Natural killer cell (primary cell): ENCODE measurements around the gene HOXA10. TPM values are rescaled to one million over a fixed set of nuclear protein-coding genes. Genes with fewer than 3 reads are reported as not detected.

Experiments
- ATAC-seq, 3 donors: fragments of 150-1000 bp in 2 of 3; fragments of 200-7000 bp in 1 of 3; cut with Tn5 transposase; 1 replicate in 1 of 3; 2 replicates in 2 of 3; pipeline ENCODE4 v1.10.0; 2021; ENCODE audit warnings: mild to moderate bottlenecking in 2 of 3, moderate library complexity in 2 of 3
- DNase-seq, 2 donors: peaks; one replicate each; pipeline versions ENCODE4 v3.0.0 to v3.0.0-alpha.2; 2013 to 2021; ENCODE audit warnings: mixed read lengths in 1 of 2
- H3K27ac ChIP-seq: one replicate; pipeline ENCODE4 v1.5.1; 2013; ENCODE audit warnings: mild to moderate bottlenecking, low read length
- H3K27me3 ChIP-seq: one replicate; pipeline ENCODE4 v1.6.1; 2013; ENCODE audit warnings: low read length; ENCODE audit not compliant: control insufficient read depth, insufficient read depth
- H3K36me3 ChIP-seq: one replicate; pipeline ENCODE4 v1.6.1; 2013; ENCODE audit warnings: low read length; ENCODE audit not compliant: control insufficient read depth, insufficient read depth
- H3K4me1 ChIP-seq: one replicate; pipeline ENCODE4 v1.6.1; 2013; ENCODE audit warnings: low read length; ENCODE audit not compliant: control insufficient read depth, insufficient read depth
- H3K4me3 ChIP-seq: one replicate; pipeline ENCODE4 v1.5.1; 2013; ENCODE audit warnings: low read length
- H3K9me3 ChIP-seq: one replicate; pipeline ENCODE4 v1.6.1; 2013; ENCODE audit warnings: low read length; ENCODE audit not compliant: control insufficient read depth, insufficient read depth
- H3K27ac Mint-ChIP-seq, 2 donors: one replicate each; pipeline ENCODE4 v1.8.0; 2022; ENCODE audit warnings: mild to moderate bottlenecking in 2 of 2, mixed read lengths in 2 of 2, moderate library complexity in 1 of 2
- H3K27me3 Mint-ChIP-seq, 2 donors: one replicate each; pipeline ENCODE4 v1.8.0; 2022; ENCODE audit warnings: low read depth in 2 of 2, mixed read lengths in 2 of 2
- H3K36me3 Mint-ChIP-seq: one replicate; pipeline ENCODE4 v1.8.0; 2022; ENCODE audit warnings: mixed read lengths
- H3K4me1 Mint-ChIP-seq, 2 donors: one replicate each; pipeline ENCODE4 v1.8.0; 2022; ENCODE audit warnings: mixed read lengths in 2 of 2
- H3K4me3 Mint-ChIP-seq: one replicate; pipeline ENCODE4 v1.8.0; 2022; ENCODE audit warnings: mild to moderate bottlenecking, moderate library complexity, mixed read lengths
- H3K9me3 Mint-ChIP-seq, 2 donors: one replicate each; pipeline ENCODE4 v1.8.0; 2022; ENCODE audit warnings: mixed read lengths in 2 of 2
- CTCF ChIP-seq: fragments of 200-600 bp; IDR thresholded peaks from one replicate; pipeline ENCODE4 v1.8.0; 2022; ENCODE audit warnings: antibody characterized with exemption
- WGBS: methylation state at CpG from one replicate; pipeline ENCODE4 v1.1.7; 2013; ENCODE audit warnings: missing lambda C conversion rate; ENCODE audit not compliant: insufficient coverage; 5-methylcytosine and 5-hydroxymethylcytosine counted together
- intact Hi-C: fragments of 100-400 bp; cut with micrococcal nuclease; formaldehyde crosslinking; loops from one replicate; pipeline ENCODE4 v1.14.2; 2022
- total RNA-seq, 4 donors: library from RNA; stranded (reverse); fragments of 120-200 nt in 1 of 4; gene quantifications; one replicate each; pipeline versions ENCODE4 v1.2.3 to v1.2.4, GENCODE V29; 2013 to 2022

Gene HOXA10
- total RNA-seq, 3 donors from 2014 or later (not counting 1 experiment from before 2014, with no cell fraction given): 0.82 to 3.3 (median 2.2) TPM

GRCh38 chr7:27133409-27134231 lies 40.5 kb downstream of the HOXA10 start:
- Mint-ChIP-seq H3K9me3 (no peaks in the 10 kb centered on the region), H3K27ac (no peak overlapping the region), H3K27me3 (peaks cover 38 to 46% of the 10 kb centered on the region in 2 donors), H3K4me1 (no peaks in the 10 kb centered on the region), H3K36me3 (no peaks in the 10 kb centered on the region), H3K4me3 (no peak overlapping the region)
- no peak for TF ChIP-seq CTCF
- H3K4me1 ChIP-seq: no peaks in the 10 kb centered on the region
- no peak overlapping the region for H3K27ac ChIP-seq
- no peak for DNase-seq
- peaks cover 6% of the 10 kb centered on the region for H3K27me3 ChIP-seq
- WGBS: 89% methylated on average over 18 of the region's 18 CpGs
- H3K4me3 ChIP-seq: no peak overlapping the region
- no peaks in the 10 kb centered on the region for H3K9me3 ChIP-seq
- no peak for ATAC-seq
- intact Hi-C loops: no loop called here
- H3K36me3 ChIP-seq: no peaks in the 10 kb centered on the region

DNA sequence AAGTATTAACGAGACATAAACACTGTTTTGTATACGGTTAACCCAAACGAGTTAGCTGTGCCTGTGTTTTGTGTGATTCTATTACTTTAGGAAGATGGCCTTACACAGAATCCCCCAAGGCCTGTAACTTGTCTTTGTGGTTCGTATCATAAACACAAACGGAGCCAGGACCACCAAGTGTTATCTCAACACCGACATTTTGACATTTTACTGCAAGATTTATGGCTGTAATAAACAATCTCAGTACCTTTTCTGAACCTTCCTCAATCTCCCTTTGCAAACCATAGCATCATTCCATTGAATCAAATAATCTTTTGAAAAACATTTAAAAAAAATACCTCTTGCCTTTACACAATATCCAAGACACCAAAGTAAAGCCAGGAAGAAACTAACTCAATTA lies 41.1 kb downstream of the HOXA10 start:
- H3K27ac Mint-ChIP-seq: no peak overlapping the region
- ATAC-seq (no peak), DNase-seq (no peak)
- Histone ChIP-seq H3K4me1 (no peaks in the 10 kb centered on the region), H3K36me3 (no peaks in the 10 kb centered on the region), H3K27ac (no peak overlapping the region), H3K4me3 (no peak overlapping the region), H3K9me3 (no peaks in the 10 kb centered on the region), H3K27me3 (peaks cover 6% of the 10 kb centered on the region)
- H3K36me3 Mint-ChIP-seq: no peaks in the 10 kb centered on the region
- intact Hi-C loops: no loop called here
- H3K4me1 Mint-ChIP-seq: no peaks in the 10 kb centered on the region
- peaks cover 37 to 39% of the 10 kb centered on the region in 2 donors for H3K27me3 Mint-ChIP-seq
- H3K4me3 Mint-ChIP-seq: no peak overlapping the region
- no peaks in the 10 kb centered on the region for H3K9me3 Mint-ChIP-seq
- TF ChIP-seq CTCF: no peak
- 85% methylated on average over 6 of the region's 6 CpGs for WGBS

GRCh38 chr7:27132214-27132613 lies 41.9 kb downstream of the HOXA10 start:
- H3K36me3 Mint-ChIP-seq: no peaks in the 10 kb centered on the region
- 94% methylated on average over 1 of the region's 2 CpGs for WGBS
- H3K27me3 Mint-ChIP-seq: peaks cover 32 to 37% of the 10 kb centered on the region in 2 donors

More at GRCh38 chr7:27132214-27132613, 41.9 kb downstream of the HOXA10 start:
- no peak overlapping the region for H3K4me3 ChIP-seq
- intact Hi-C loops: no loop called here
- ATAC-seq (no peak), DNase-seq (no peak)
- H3K4me3 Mint-ChIP-seq: peak overlapping the region; percentile 47
- H3K27ac ChIP-seq: no peak overlapping the region
- peaks cover 6% of the 10 kb centered on the region for H3K27me3 ChIP-seq
- H3K4me1 ChIP-seq: no peaks in the 10 kb centered on the region
- no peaks in the 10 kb centered on the region for H3K36me3 ChIP-seq
- no peaks in the 10 kb centered on the region for H3K9me3 Mint-ChIP-seq
- no peaks in the 10 kb centered on the region for H3K9me3 ChIP-seq
- no peak overlapping the region for H3K27ac Mint-ChIP-seq
- no peaks in the 10 kb centered on the region for H3K4me1 Mint-ChIP-seq
- no peak for TF ChIP-seq CTCF
